NCI-H345 treated with DMSO at 0.1 percent for 48 hours (cell line): ENCODE data around the gene MTUS2.
"Not testable (repeated sequence)": the region's sequence is repeated elsewhere in the genome, so short reads cannot be mapped to it uniquely, and the experiment has no call there.

ENCODE experiments used
- DNase-seq: peaks from one replicate; lab custom pipeline; 2025; ENCODE audit not compliant: unreplicated experiment; lab: John Stamatoyannopoulos, UW

The MTUS2 gene

DNA sequence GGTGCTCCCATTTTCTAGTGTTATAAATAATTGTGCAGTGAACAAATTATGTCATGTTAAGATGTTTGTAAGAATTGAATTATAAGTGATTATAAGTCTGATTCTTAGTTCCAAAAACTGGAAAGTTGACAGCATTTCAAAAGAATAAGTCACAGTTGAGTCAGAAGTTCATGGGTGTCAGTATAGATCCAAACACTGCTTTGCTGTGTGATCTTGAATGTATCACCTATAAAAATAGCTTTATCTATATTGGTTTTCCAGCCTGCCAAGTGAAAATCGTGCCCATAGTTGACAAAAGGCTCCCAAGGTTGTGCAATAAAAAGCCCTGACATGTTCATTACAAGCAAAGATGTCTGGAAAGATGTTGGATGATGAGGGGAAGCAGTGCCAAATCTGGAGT, 336.0 kb downstream of the MTUS2 start:
- DNase-seq: no peak

DNA sequence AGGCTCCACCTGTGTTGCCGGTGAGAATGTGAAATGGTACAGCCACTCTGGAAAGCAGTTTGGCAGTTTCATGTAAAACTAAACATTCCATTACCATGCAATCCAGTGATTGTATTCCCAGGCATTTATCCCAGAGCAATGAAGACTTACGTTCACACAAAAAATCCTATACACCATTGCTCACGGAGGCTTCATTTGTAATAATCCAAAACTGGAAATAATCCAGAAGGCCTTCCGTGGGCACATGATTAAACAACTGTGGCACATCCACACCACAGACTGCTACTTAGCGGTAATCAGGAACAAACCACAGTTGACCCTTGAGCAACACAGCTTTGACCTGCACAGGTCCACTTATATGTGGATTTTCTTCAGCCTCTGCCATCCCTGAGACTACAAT, 339.7 kb downstream of the MTUS2 start:
- DNase-seq: no peak

DNA sequence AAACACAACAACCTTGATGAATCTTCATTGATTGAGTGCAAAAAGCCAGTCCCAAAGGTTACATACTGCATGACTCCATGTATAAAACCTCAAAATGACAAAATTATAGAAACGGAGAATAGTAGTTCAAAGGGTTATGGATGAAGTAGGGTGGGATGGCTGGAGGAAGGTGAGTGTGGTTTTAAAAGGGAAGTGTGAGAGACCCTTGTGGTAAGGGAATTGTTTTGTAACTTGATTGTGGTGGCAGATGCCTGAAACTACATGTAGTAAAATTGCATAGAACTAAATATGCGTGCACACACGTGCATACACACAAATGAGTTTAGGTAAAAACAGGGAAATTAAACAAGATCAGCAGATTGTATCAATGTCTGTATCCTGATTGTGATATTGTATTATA, 340.7 kb downstream of the MTUS2 start:
- DNase-seq: no peak

DNA sequence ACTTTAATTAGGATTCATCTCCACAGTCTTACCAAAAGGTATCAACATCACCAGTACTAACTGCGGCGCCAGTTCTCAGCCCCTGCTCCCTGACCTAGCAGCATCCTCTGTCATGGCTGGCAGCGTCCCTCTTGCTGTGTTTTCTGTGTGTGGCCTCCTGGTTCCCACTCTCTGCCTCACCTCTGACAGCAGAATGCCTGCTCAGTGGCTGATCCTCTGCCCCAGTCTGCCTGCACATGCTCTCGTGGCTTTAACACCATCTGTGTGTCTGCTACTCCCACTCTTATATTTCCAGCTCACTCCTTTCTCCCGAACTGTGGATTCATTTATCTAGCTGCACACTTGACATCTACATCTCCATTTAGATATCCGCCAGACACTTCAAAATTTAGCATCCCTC, 341.5 kb downstream of the MTUS2 start:
- no peak for DNase-seq

DNA sequence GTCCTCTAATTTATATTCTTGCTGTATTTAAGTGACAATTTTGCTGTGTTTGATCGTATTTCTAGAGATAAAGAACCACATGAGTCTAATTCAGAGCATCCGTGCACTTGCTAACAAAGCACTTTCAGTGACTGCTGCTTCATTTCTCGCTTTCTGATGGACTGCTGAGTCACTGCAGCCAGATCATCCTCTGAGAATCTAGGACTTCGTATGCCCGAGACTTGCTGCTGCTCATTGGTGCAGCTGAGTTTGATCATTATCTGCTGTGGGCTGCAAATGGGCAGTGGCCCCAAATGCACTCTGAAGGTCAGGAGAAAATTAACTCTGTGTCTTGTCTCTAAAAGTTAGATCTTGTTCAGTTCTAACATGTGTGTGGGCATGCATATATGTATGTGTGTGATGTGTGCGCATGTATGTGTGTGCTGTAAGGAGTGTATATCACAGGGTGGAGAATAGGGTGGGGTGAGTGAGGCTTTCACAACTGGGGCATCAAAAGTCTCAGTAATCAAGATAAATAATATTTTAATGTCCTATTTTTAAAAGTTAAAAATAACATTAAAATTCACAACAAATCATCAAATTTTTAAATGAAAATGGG, 342.6 kb downstream of the MTUS2 start:
- DNase-seq: no peak

DNA sequence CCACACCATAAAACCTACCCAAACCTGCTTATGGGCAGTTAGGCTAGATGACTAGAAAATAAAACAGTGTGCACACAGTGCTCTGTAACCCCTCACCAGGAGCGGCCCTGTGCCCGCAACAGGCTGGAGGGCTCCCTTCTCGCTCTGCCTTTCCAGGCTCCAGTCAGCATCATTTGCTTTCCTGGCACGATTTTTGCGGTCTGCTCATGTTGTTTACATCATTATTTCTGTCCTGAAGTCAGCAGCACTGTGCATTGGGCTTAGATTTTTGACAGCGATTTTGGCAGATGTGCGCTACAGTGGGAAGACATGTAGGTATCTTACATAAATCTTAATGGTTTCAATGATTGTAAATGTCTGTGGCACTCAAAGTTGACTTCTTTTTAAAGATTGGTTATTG, 344.0 kb downstream of the MTUS2 start:
- no peak for DNase-seq

DNA sequence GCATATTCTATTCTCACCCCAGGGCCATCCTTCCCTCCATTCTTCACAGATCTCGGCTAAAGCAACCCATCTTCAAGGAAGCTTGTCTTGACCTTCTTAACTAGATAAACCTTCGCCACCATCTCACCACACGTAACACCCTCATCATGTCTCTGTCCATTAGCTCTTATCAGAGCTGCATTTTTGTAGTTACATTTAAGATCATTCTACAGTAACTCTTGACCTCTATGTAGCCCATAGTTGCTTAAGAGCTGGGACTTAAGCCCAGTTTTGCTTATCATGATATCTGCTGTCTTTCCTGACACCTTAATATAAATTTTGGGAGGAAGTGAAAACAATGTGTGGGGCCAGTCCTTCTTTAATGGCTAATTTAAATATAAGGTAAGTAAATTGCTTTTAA, 345.1 kb downstream of the MTUS2 start:
- DNase-seq: no peak

DNA sequence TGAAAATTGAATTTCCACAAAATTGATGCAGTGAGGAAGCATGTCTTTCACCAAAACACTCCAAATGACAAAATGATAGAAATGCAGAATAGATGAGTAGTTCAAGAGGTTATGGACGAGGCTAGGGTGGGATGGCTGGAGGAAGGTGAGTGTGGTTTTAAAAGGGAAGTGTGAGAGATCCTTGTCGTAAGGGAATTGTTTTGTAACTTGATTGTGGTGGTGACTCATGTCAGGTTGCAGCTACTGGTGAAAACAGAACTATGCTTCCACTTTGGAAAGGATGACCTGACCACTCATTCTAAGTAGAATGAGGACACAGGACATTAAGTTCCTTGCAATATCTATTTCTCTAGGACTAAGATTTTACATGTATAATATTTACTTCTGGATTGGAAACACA, 345.7 kb downstream of the MTUS2 start:
- no peak for DNase-seq

DNA sequence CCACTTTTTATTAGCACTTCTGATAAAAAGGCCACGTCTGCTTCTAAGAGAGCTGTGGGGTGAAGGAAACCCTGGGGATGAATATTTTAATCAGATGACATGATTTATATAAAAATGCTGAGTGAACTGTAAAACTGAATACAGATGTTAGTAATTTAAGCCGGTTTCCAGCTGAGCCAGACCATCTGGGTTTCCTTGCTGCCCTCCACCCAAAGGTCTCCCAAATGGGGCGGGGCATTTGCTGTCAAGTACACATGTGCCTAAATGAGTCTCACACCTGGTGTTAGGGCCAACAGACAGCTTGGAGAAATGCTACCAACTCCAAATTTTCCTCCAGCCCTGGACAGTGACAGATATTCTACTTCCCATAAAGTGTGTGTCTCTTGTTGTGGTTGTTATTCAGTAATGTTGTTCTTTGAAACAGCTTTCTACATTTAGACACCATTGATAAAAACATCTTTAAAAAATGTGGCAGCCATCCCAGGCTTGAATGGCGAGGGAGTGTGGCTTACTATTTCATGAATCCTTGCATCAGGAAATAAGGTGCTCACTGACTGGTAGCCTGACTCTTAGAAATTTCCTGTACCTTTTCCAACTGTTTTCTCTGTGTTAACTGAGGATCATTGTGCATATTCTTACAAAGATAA, 350.4 kb downstream of the MTUS2 start:
- DNase-seq: no peak

DNA sequence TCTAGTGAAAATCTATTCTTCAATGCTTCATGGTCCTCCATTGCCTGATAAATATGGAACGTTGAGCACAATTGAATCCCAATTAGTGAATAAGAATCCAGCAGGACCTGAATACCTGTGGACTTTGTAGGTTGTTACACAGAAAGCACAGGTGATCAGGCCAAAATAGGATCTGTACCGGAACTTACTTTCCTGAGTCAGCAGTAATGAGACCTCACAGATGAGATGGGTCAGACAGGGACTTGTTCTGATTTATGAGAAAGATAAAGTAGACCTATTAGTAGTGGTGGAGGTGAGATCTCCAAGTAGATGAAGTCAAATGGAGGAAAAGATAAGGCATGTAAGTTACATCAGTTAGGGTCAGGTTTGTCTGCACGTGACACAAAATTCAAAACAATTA, 351.1 kb downstream of the MTUS2 start:
- DNase-seq: no peak

DNA sequence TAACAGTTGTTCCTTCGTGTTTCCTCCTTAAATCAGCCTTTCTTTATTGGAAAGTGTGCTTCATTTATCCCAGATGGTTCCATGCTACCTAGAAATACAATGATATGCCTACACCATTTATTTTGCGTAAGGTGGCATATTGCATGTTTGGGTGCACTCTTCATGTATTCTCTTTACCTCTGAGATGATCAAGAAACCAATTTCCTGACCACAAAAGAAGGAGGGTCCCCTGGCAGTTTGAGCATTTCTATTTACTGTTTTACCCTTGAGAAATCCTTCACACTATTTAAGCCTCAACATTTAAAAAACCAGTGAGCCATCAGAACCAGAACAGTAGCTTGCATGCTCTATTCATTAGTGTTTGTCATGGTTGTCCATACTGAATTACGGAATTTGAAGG, 354.0 kb downstream of the MTUS2 start:
- DNase-seq: no peak

DNA sequence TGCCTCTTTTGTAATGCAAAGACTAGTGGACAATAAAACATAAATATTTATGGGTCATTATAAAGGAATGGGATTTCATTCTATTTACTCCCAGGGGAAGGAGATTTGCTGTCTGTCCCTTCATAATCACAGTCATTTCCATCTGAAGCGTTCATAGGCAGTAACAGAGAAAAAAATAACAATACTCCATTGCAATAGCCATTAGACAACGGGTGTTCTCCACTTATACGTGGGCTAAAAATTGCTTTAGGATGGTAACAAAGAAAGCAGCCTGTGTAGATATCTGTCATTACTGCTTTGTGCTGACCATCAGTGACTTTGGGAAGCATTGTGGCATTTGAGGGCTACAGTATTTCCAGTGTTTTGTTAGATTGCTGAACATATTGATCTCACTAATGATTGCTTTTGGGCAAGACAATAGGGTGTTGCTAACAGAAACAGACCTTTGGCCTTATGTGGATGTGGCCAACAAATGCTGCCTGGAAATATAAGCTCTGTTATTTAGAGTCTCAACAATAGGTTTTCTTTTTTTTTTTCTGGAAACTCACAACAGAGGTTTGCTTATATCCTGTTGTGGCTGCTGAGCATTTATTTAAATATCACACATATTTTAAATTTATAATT, 355.2 kb downstream of the MTUS2 start:
- no peak for DNase-seq

DNA sequence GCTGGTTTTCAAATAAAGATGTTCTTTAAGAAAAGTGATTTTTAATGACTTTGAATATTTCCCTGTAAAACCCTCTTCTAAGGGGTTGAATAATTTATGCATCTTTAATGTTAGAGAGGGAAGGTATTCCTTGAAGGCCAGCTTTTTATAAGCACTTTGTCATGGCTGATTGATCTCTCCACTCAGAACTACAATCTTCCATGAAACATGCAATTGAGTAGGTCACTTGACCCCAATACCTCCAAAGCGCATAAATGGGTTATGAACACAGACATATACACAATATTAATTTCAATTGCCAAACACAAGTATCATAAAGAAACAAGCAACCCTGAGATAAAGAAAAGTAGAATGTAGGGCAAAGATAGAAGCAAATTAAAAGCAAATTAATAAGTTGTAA, 359.9 kb downstream of the MTUS2 start:
- no peak for DNase-seq

DNA sequence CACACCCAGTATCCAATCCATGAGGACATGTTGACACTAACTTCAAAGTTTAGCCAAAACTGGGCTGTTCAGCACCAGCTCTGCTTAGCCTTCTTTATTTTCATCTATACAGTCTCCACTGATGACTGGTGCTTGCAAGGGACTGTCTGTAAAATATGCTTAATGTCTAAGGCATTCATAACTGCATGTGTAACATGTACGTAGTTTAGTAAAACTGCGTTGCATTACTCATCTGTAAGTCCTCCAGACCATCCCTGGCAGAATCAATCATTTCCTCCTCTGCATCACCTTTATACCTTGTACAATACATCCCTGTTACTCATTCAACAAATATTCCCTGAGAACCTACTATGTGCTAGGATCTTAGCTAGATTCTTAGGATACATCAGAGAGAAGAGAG, 362.1 kb downstream of the MTUS2 start:
- no peak for DNase-seq

DNA sequence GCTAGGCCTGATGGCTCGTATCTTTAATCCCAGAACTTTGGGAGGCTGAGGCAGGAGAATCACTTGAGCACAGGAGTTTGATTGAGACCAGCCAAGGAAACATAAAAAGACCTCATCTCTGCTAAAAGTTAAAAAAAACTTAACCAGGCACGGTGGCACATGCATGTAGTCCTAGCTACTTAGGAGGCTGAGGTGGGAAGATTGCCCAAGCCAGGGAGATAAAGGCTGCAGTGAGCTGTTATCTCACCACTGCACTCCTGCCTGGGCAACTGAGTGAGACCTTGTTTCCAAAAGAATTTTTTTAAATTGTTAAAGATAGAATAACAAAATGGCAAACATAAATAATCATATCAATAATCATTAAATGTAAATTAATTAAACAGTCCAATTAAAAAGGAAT, 365.8 kb downstream of the MTUS2 start:
- no peak for DNase-seq

DNA sequence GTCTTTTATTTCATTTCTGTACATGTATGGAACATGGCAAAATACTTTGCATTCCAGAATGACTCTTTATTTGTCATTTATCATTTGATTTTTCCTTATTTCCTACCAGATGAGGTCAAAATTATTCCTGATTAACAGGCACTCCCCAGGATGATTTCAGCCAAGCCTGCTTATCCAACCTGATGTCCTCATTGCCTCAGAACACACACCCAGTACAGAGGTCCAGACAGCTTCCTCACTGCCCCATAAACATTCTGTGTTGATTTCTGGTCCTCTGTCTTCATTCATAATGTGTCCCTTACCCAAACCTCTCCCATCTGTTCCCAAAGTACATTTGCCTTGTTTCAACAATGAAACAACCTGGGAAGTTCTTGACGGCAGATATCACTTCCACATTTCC, 367.4 kb downstream of the MTUS2 start:
- no peak for DNase-seq

DNA sequence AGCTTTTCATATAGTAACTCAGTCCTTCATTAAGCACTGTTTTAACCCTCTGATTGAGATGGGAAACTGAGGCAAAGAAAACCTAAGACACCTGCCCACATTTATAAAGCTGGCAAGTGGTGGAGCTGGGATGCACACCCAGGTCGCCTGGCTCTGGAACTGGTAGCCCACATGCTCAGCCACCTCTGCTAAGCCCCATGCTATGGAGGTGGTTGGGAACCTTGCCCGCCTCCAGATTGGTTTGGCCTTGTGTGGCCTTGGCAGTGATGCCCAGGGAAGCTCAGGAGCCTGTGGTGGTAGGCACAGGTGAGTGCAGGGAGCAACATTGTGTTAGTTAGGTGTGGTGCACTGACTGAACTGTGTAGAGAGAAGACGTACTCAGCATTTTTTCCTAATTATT, 370.2 kb downstream of the MTUS2 start:
- no peak for DNase-seq

DNA sequence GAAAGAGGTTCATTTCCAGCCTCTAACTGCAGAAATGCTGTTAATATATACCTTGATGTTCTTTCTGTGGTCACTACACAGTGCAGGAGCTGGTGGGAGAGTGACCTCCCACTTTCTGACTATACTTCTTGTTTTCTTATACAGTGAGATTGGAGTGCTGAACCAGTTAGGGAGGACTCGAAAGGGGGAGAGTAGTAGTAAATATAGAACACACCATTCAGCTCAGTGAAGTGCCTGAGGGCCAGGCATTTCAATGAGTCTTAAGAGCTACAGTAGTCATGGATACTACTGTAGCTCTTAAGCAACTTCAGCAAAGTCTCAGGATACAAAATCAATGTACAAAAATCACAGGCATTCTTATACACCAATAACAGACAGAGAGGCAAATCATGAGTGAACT, 372.9 kb downstream of the MTUS2 start:
- no peak for DNase-seq

DNA sequence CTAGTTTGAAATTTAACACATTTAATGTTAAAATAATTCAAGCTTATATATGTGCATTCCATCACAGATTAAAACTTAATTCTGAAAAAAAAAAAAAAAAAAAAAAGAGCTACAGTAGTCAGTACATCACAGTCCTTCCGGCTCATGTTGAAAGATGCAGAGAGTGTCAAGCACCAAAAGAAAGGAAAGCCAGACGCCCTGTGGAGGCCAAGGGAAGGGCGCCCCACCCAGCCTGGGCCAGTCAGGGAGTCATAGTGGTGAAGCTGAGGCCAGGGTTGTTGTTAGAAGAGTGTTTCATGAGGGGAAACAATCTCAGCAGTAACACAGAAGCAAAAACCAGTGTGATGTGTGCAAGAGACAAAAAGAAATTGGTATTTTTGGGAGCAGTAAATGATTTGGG, 375.3 kb downstream of the MTUS2 start:
- DNase-seq: no peak

DNA sequence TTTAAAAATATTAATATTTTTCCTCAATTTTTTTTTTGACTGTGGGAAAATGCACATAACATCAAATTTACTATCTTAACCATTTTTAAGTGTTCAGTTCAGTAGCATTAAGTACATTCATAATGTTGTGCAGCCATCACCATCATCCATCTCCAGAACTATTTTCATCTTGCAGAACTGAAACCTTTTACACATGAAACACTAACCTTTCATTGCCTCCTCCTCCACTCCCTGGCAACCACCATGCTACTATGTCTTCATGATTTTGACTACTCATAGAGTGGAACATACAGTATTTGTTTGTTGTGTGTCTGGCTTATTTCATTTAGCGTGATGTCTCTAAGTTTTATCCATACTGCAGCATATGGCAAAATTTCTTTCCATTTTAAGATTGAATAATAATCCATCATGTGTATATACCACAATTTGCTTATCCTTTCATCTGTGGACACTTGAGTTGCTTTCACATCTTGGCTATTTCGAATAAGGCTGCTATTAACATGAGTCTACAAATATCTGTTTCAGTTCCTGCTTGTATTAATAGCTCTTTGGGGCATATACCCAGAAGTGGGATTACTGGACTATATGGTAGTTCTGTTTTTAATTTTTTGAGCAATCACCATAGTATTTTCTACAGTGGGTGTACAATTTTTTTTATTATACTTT, 376.4 kb downstream of the MTUS2 start:
- DNase-seq: no peak

DNA sequence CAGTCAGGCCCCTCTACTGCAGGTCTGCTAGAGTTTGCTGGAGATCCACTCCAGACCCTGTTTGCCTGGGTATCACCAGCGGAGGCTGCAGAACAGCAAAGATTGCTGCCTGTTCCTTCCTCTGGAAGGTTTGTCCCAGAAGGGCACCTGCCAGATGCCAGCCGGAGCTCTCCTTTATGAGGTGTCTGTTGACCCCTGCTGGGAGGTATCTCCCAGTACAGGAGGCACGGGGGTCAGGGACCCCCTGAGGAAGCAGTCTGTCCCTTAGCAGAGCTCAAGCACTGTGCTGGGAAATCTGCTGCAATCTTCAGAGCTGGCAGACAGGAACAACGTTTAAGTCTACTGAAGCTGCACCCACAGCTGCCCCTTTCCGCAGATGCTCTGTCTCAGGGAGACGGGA, 382.6 kb downstream of the MTUS2 start:
- not testable (repeated sequence) for DNase-seq

DNA sequence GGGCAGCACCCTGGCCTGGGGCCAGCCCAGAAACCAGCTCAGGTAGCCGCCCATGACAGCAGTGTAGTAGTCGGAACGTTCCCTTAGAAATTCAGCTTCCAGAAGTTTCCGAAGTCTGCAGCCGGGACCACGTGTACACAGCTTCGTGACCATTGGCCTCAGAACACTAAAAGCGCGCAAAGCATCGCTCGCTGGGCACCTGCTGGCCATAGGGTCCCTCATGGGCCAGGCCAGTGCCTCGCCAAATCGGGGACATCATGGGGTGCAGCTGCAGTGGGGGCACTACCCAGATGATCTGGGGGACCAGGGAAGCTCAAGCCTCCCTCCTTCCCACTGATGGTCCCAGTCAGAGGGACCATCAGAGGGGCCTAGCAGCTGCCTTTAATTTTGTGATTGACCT, 384.5 kb downstream of the MTUS2 start:
- DNase-seq: no peak
